MM.1S (cell line): ENCODE results near the gene GNAQ.

Source experiments
- EZH2 ChIP-seq: fragments of 300-600 bp; sonication (generic); optimal IDR thresholded peaks from 2 replicates; pipeline ENCODE3; 2017; ENCODE audit warnings: low read depth, mild to moderate bottlenecking, antibody characterized with exemption, low read length, mixed read lengths
- TF ChIP-seq, protein P1 (sequence below): fragments of 300-600 bp; sonication (generic); IDR thresholded peaks from 2 replicates; pipeline ENCODE4 v1.5.1; 2016; ENCODE audit warnings: antibody characterized with exemption, low read length, mixed read lengths

DNA sequence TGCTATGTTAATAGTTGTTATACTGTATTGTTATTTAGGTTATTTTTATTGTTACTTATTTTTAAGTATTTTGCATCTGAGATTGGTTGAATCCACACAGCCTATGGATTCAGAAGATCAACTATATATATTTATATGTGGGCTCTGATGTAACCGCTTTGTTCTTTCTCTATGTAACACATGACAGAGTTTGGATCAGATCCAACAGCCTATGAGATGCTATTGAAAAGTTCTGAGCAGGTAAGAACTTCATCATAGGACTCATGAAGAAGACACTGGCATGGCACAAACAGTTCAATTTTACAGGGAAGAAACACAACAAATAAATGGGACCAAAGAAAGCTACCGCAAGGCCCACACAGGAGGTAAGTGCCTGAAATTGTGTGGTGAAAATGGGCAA, 93.4 kb downstream of the GNAQ start:
- TF ChIP-seq EZH2, result no peak
- TF ChIP-seq, protein P1, sequence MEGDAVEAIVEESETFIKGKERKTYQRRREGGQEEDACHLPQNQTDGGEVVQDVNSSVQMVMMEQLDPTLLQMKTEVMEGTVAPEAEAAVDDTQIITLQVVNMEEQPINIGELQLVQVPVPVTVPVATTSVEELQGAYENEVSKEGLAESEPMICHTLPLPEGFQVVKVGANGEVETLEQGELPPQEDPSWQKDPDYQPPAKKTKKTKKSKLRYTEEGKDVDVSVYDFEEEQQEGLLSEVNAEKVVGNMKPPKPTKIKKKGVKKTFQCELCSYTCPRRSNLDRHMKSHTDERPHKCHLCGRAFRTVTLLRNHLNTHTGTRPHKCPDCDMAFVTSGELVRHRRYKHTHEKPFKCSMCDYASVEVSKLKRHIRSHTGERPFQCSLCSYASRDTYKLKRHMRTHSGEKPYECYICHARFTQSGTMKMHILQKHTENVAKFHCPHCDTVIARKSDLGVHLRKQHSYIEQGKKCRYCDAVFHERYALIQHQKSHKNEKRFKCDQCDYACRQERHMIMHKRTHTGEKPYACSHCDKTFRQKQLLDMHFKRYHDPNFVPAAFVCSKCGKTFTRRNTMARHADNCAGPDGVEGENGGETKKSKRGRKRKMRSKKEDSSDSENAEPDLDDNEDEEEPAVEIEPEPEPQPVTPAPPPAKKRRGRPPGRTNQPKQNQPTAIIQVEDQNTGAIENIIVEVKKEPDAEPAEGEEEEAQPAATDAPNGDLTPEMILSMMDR, result no peak
